RWPE2 (cell line): ENCODE measurements around the gene DDX21.
"Not testable (repeated sequence)": the region's sequence is repeated elsewhere in the genome, so short reads cannot be mapped to it uniquely, and the experiment has no call there.

ENCODE experiments used
- ATAC-seq: fragments of 200-7000 bp; cut with Tn5 transposase; 3 replicates; pipeline ENCODE4 v1.9.1; 2021; ENCODE audit warnings: low read depth
- DNase-seq: peaks from one replicate; pipeline ENCODE4 v3.0.0-alpha.2; 2020; ENCODE audit warnings: low spot score
- H3K27ac ChIP-seq: fragments of 450-650 bp; 2 replicates; pipeline ENCODE4 v1.5.1; 2017; ENCODE audit warnings: mild to moderate bottlenecking; ENCODE audit not compliant: poor library complexity, severe bottlenecking
- H3K27me3 ChIP-seq: fragments of 250-450 bp; sonication (Bioruptor Pico); 2 replicates; pipeline ENCODE4 v1.5.1; 2021; ENCODE audit warnings: mild to moderate bottlenecking, moderate library complexity; ENCODE audit not compliant: insufficient read depth, poor library complexity, severe bottlenecking
- H3K36me3 ChIP-seq: fragments of 250-450 bp; sonication (Bioruptor Pico); 2 replicates; pipeline ENCODE4 v1.5.1; 2020; ENCODE audit warnings: low read depth, mild to moderate bottlenecking, moderate library complexity
- H3K4me1 ChIP-seq: fragments of 250-450 bp; sonication (Bioruptor Pico); 2 replicates; pipeline ENCODE4 v1.5.1; 2021; ENCODE audit warnings: mild to moderate bottlenecking, moderate library complexity; ENCODE audit not compliant: insufficient read depth, poor library complexity, severe bottlenecking
- H3K4me3 ChIP-seq: fragments of 250-450 bp; sonication (Bioruptor Pico); 2 replicates; pipeline ENCODE4 v1.5.1; 2021; ENCODE audit warnings: mild to moderate bottlenecking, moderate library complexity; ENCODE audit not compliant: severe bottlenecking
- H3K9me3 ChIP-seq: fragments of 250-450 bp; sonication (Bioruptor Pico); 2 replicates; pipeline ENCODE4 v1.5.1; 2021; ENCODE audit warnings: mild to moderate bottlenecking, moderate library complexity; ENCODE audit not compliant: severe bottlenecking
- TF ChIP-seq, protein P1 (sequence below): fragments of 450-650 bp; IDR thresholded peaks from one replicate; pipeline ENCODE4 v1.5.1; 2017; ENCODE audit warnings: mild to moderate bottlenecking, moderate library complexity; ENCODE audit not compliant: poor library complexity, severe bottlenecking

DDX21 gene

DNA sequence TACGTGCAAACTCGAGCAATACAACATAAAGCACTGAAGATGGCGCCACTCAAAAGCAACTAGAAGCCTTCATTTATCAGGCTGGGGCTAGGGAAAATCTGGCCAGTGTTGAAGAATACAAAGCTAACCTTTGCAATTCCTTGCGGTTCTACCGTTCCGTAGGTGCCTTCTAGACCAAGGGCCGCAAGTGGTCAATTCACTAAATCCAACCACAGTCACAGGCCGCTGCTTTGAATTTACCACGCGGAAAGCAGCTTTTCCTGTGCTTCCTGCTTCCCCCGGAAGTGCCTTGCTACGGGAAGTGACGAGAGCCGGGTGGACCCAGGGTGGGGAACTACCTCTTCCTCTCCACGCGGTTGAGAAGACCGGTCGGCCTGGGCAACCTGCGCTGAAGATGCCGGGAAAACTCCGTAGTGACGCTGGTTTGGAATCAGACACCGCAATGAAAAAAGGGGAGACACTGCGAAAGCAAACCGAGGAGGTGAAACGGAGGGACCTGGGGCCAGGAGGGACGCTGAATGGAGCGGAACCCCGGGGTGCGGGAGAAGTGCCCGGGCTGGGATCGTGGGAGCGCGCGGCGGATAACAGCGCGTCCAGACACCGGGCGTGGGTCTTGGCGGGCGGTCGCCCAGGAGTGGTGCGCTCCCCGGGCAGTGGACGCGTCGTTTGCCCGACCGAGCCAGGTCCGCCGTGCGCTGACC lies at the start of gene DDX21:
Gene DDX21 (plus strand): TSS at position 339 of the 701 bp plus-strand sequence. CDS start 56 bp downstream, at position 395.
- peaks cover 40% of the 10 kb centered on the region for H3K36me3 ChIP-seq
- no peaks in the 10 kb centered on the region for H3K9me3 ChIP-seq
- no peaks in the 10 kb centered on the region for H3K27me3 ChIP-seq
- TF ChIP-seq, protein P1, sequence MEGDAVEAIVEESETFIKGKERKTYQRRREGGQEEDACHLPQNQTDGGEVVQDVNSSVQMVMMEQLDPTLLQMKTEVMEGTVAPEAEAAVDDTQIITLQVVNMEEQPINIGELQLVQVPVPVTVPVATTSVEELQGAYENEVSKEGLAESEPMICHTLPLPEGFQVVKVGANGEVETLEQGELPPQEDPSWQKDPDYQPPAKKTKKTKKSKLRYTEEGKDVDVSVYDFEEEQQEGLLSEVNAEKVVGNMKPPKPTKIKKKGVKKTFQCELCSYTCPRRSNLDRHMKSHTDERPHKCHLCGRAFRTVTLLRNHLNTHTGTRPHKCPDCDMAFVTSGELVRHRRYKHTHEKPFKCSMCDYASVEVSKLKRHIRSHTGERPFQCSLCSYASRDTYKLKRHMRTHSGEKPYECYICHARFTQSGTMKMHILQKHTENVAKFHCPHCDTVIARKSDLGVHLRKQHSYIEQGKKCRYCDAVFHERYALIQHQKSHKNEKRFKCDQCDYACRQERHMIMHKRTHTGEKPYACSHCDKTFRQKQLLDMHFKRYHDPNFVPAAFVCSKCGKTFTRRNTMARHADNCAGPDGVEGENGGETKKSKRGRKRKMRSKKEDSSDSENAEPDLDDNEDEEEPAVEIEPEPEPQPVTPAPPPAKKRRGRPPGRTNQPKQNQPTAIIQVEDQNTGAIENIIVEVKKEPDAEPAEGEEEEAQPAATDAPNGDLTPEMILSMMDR, result peak; percentile 82
- peak within 1 kb of the TSS; percentile 69 for H3K27ac ChIP-seq
- H3K4me1 ChIP-seq, result peaks cover 13% of the 10 kb centered on the region
- H3K4me3 ChIP-seq, result peak within 1 kb of the TSS; percentile 89
- ATAC-seq (peak; percentile 88), DNase-seq (peak; percentile 91)

DNA sequence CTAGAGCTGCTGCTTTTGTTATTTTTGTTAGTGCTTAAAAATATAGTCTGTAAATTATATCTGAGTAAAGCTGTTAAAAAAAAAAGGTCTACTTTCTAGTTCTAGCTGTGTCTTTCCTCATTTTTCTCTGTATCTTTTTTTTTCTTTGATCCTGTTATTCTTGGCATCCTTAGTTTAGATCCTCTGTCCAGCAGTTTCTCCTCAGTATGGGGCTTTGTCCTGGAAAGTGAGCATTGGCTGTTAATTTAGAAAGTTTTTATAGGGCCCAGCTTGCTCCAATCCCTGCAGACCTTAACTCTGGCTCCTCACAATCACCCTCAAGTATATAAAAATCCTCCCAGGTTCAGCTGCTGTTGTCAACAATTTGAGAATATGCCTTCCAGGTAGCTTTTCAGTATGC lies 31.4 kb upstream of the DDX21 start:
- TF ChIP-seq, protein P1, result no peak
- no peak overlapping the region for H3K27ac ChIP-seq
- DNase-seq (no peak), ATAC-seq (no peak)
- H3K36me3 ChIP-seq, result peaks cover 66% of the 10 kb centered on the region
- no peaks in the 10 kb centered on the region for H3K4me1 ChIP-seq
- H3K27me3 ChIP-seq, result no peaks in the 10 kb centered on the region
- no peaks in the 10 kb centered on the region for H3K9me3 ChIP-seq
- no peak overlapping the region for H3K4me3 ChIP-seq

DNA sequence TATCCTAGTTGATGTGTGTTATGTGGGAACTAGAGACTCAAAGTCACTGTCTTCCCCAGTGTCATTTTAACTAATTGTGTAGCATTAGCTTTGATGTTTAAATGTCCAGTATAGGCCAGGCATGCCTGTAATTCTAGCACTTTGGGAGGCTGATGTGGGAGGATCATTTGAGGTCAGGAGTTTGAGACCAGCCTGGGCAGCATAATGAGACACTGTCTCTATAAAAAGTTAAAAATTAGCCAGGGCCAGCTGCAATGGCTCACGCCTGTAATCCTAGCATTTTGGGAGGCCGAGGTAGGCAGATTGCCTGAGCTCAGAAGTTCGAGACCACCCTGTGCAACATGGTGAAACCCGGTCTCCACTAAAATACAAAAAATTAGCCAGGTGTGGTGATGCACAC lies 30.5 kb upstream of the DDX21 start:
- Histone ChIP-seq H3K4me1 (no peaks in the 10 kb centered on the region), H3K36me3 (peaks cover 61% of the 10 kb centered on the region), H3K27me3 (no peaks in the 10 kb centered on the region), H3K27ac (no peak overlapping the region), H3K9me3 (no peaks in the 10 kb centered on the region), H3K4me3 (no peak overlapping the region)
- ATAC-seq (no peak), DNase-seq (no peak)
- TF ChIP-seq, protein P1, result no peak

DNA sequence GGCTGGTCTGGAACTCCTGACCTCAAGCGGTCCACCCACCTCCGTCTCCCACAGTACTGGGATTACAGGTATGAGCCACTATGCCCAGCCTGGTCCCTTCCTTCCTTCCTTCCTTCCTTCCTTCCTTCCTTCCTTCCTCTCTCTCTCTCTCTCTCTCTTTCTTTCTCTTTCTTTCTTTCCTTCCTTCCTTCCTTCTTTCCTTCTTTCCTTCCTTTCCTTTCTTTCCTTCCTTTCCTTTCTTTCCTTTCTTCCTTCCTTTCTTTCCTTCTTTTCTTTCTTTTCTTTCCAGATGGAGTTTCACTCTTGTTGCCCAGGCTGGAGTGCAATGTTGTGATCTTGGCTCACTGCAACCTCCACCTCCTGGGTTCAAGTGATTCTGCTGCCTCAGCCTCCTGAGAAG lies 26.8 kb upstream of the DDX21 start:
- H3K27me3 ChIP-seq, H3K4me1 ChIP-seq, DNase-seq, H3K4me3 ChIP-seq, H3K9me3 ChIP-seq, H3K27ac ChIP-seq, ATAC-seq: not testable (repeated sequence)
- peaks cover 63% of the 10 kb centered on the region for H3K36me3 ChIP-seq

DNA sequence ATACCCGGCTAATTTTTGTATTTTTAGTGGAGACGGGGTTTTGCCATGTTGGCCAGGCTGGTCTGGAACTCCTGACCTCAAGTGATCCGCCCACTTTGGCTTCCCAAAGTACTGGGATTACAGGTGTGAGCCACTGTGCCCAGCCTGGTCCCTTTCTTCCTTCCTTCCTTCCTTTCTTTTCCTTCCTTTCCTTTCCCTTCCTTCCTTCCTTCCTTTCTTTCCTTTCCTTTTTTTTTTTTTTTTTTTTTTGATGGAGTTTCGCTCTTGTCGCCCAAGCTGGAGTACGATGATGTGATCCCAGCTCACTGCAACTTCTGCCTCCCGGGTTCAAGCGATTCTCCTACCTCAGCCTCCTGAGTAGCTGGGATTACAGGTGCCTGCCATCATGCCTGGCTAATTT lies 26.1 kb upstream of the DDX21 start:
- ATAC-seq, H3K27ac ChIP-seq, DNase-seq: not testable (repeated sequence)

DNA sequence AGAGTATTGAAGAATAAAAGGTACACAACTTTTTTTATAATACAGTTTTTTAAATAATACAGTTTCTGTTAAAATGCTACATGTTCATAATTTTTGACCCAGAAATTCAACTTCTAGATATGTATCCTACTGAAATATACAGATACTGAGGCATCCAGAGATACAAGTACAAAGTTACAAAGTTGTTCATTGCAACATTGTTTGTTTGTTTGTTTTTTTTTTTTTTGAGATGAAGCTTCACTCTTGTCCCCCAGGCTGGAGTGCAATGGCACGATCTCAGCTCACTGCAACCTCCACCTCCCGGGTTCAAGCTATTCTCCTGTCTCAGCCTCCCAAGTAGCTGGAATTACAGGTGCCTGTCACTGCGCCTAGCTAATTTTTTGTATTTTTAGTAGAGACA lies 23.1 kb upstream of the DDX21 start:
- H3K9me3 ChIP-seq, H3K27ac ChIP-seq, DNase-seq, H3K4me3 ChIP-seq, ATAC-seq, H3K4me1 ChIP-seq, H3K27me3 ChIP-seq: not testable (repeated sequence)
- H3K36me3 ChIP-seq, result peaks cover 79% of the 10 kb centered on the region

More for the DNA sequence above, 26.1 kb upstream of the DDX21 start:
- not testable (repeated sequence) for H3K4me1 ChIP-seq, H3K27me3 ChIP-seq, H3K9me3 ChIP-seq, H3K4me3 ChIP-seq
- peaks cover 70% of the 10 kb centered on the region for H3K36me3 ChIP-seq
